Fibroblast of the conjunctiva (primary cell): ENCODE measurements around the gene MAEA.
"Not testable (repeated sequence)": the region's sequence is repeated elsewhere in the genome, so short reads cannot be mapped to it uniquely, and the experiment has no call there.

Source experiments
- DNase-seq: peaks from one replicate; pipeline ENCODE4 v3.0.0-alpha.2; 2010; ENCODE audit warnings: low read depth

MAEA gene

DNA sequence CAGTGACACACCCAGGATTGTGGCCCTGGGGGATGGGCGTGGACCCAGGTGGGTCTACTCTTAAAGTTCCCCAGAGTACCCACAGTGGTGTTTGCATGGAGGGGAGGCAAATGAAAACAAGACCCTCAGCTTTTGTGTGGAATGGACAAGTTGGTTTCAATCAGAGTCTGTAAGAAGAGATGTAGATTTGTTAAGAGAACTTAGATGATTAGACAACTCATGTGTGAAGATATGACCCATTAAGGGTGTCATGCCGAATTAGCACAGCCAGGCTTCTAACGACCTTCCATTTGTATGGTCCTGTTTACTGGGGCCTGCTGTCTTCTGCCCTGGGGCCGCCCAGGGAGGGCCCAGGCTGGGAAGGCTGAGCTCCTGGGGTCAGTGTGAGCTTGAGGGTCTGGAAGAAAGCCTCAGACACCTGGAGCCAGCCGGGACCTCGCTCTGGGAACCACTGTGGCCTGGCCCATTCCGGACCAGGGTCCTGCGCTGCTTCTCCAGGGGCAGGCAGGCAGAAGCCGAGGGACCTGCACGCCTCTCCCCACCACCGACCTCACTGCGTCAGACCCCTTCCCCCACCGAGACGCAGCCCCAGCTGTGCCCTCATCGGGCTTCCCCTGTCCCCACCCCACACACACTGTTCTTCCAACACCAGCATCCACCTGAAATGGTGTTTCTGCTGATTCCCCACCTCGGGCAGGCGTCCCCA, 77.7 kb downstream of the MAEA start:
- DNase-seq = no peak

DNA sequence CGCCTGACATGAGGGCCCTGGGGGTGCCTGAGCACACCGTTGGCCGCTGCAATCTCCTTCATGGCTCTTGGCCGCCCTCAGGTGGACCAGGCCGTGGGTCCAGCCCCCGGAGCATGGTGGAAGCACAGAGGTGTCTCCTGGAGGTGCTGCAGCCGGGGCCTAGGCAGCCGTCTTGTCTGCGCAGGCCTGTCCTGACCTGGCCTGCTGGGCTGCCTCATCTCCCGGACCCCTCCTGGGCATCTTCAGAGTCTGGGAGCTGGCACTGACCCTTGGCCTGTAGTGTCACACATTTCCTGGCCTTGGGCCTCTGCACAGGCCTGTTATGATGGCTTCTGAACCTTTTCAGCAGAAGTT, 78.2 kb downstream of the MAEA start:
- DNase-seq = no peak

DNA sequence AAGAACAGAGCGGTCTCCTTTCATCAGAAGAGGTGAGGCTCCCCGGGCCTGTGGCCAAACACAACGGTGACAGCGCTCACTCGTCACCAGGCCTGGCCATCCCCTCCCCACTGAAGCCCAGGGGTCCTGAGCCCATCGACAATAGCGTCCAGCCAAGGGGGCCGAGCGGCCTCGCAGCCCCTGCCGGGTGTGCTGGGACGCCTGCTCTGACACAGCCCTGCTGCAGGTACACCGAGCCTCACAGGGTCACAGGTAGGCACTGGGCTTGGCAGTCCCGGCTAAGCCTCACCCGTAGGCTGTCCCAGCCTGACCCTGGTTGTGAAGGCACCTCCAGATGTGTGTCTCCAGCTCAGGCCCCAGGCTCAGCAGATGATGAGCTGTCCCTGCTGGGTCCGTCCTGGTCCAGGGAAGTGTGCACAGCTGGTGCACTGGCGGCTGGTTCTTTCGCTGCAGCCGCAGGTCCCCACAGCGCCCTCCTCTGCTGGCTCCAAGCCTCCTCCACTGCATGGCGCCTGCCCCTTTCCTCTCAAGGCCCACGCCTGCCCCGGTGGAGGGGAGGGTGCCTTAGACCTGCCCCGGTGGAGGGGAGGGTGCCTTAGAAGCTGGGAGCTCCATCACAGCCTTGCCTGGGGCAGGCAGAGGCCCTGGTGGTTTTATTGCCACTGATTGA, 78.9 kb downstream of the MAEA start:
- DNase-seq = no peak

DNA sequence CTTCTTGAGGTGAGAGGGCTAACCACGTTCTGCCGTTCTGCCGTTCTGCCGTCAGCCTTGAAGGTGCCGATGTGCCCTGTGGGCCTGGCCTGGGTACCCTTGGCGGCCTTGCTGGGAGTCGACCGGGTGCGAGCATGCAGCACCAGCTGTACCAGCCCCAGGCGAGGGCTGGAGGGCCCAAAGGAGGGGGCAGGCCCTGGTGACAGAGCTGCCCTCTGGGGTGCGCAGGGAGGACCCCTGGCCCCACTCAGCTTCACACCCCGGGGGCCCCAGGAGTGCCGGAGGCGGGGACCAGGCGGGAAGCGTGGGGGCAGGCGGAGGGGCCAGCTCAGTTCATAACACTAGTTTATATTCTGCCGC, 79.4 kb downstream of the MAEA start:
- no peak for DNase-seq

DNA sequence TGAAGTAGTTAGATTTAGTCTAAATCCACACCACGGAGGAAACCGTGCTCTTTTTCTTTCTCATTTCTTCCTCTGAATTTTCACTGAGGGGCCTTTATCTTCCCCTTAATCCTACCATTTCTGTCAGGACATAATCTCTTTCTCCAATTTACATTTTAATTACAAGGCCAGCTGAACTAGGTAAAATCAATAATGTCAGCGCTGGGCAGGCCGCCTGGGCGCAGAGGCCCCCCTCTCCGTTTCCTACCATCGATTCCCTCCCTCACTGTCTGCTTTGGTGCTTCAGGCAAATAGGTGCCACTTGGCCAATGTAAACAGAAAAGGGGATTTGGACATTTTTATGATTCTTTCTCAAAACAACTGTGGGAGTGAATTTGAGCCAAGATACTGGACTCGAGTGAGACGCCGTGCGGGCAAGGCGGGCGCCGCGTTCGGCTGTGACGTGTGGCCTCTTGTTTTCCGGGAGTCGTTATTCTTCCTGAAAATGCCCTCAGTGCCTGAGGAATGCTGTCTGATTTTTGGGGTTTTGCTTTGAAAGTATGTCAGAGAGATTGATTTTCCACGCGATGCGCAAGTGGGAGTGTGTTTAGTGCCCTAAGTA, 79.9 kb downstream of the MAEA start:
- DNase-seq = no peak

DNA sequence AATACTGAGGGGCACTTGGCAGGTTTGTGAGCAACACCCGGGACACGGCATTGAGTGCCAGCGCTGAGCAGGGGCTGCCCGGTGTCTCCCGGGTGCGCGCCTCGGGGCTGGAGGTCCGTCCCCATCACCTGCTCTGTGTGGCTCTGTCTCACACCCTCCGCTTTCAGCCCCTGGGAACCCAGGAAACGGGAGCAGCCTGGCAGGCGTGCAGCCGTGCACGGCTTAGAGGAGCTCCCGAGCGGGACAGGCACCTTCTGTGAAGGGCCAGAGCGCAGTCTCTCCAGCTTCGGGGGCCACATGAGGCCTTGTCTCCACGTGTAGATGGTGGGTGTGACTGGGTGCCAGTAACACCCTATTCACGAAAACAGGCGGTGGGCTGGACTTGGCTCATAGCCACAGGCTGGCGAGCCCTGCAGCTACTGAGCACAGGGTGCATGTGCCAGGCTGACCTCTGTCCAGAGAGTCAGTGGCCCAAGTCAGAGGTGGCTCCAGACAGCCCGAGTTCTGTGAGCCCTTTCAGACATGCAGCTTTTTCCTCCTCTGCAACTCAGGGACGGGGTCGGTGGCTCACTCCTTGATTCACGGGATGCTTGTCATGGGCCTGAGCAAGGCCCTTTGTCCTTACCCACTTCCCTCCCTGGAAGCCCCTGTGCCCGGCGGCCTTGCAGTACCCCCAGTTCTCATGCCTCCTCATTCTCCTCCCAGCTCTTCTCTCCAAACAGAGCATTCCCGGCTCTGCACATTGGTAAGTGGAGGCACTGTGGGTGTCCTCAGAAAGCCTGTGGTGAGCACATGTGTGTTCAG, 80.8 kb downstream of the MAEA start:
- DNase-seq = no peak

DNA sequence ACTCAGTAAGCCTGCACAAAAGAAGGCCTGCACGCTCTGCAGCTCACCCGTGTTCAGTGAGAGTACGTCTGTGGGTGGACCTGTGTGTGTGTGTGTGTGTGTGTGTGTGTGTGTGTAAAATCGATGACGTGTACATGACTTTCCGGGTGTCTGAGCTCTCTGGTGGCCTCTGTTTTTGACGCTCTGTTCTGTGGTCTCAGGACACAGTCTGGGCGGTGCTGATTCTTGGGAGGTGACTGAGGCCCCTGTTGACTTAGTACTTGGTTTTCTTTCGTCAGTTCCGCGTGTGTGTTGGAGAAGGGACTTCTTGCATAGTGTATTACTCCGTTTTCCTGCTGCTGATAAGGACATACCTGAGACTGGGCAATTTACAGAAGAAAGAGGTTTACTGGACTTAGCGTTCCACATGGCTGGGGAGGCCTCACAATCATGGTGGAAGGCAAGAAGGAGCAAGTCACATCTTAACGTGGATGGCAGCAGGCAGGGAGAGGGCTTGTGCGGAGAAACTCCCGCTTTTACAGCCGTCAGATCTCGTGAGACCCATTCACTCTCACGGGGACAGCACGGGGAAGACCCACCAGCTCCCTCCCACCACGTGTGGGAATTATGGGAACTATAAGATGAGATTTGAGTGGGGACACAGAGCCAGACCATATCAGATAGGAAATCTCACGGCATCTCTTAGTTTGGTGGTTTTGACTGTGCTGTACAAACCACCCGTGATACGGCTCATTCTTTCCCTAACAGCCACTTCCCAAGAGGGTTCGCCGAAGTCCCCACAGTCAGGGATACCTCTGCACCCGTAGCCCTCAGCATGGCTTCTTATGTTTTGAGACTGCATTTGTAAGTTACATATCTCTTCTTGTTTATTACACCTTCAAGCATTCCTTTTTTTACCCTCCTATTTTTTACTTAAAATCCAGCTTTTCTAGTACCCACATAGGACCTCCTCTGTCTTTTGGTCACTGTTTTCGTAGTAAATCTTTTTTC, 81.8 kb downstream of the MAEA start:
- DNase-seq = no peak

- not testable (repeated sequence) for DNase-seq
Measured at GRCh38 chr4:1372576-1372975, 82.9 kb downstream of the MAEA start.

DNA sequence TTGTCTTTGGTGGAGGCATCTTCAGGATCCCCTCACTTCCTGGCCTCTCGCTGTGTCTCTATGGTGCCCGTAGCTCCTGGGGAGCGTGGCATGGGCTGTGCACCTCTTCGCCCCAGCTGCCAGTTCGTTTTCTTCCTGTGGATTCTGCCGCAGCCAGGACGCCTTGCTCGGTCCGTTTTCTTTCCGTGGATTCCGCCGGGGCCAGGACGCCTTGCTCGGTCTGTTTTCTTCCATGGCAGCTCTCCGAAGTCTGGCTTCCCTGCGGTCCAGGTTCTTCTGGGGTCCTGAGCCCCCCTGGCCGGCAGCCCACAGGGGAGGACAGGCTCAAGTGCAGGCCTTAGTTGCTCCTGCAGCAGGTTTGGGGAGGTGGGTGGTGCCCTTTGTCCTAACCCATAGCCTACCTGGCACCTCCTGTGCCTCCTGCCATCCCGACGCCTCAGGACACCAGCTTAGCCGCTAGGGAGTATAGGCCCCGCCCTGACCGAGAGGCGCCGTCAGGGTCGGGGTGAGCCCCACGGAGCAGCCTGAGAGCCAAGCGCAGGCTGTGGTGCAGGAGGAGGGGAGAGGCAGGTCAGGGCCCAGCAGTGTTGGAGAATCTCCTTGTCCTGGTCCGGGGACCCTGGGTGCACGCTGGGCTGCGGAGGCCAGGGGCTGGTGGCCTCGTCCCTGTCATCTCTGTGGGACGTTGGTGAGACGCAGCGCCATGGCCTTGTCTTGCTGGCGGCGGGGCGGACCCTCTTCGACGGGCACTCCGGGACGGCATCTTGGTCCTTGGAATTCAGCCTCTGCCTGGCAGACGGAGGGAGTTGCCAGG, 84.4 kb downstream of the MAEA start:
- no peak for DNase-seq

DNA sequence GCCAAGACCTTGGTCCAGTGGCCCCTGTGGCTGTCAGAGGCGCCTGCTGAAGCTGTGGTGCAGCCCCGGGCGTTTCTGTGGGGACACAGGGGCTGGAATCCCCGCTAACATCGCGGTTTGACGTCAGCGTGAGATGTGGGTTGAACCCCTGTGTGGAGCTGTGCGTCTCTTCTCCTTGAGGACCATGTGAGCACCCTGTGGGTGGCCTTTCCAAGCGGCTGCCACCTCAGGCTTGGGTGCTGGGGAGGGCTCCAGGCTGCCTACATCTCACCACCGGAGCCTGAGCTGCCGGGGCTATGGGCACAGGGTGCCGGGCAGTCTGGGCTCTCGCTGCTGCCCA, 85.0 kb downstream of the MAEA start:
- no peak for DNase-seq

GRCh38 chr4:1375051-1375721, 85.5 kb downstream of the MAEA start:
- DNase-seq = no peak

- DNase-seq = no peak
Measured at GRCh38 chr4:1375761-1376322, 86.2 kb downstream of the MAEA start.

GRCh38 chr4:1376391-1376840, 86.7 kb downstream of the MAEA start:
- DNase-seq = no peak

GRCh38 chr4:1376841-1377605, 87.3 kb downstream of the MAEA start:
- no peak for DNase-seq

GRCh38 chr4:1377606-1378261, 88.0 kb downstream of the MAEA start:
- DNase-seq = no peak

- DNase-seq = no peak
Measured at GRCh38 chr4:1378559-1379231, 89.0 kb downstream of the MAEA start.

DNA sequence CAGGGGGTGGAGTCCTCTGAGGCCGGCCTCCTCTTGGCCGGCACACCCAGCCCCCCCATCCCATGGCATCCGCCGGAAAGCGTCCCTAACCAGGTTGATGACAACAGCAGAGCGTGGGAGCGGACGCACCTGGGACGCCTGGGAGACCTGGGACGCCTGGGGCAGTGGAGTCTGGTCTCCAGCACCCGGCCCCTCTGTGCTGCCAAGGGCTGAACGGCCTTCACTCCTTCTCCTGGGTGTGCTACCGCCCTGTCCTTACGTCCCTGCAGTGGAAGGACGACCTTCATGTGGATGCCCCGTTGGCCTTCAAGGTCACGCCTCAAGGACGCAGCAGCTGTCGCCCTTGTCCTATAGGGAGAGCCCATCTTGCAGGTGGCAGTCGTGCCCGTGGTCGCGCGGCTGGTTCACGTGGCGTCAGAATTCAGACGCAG, 89.7 kb downstream of the MAEA start:
- DNase-seq = no peak

- DNase-seq = no peak
Measured at GRCh38 chr4:1379801-1380331, 90.2 kb downstream of the MAEA start.
